ENCODE data around the gene EEFSEC.

Gene EEFSEC

DNA sequence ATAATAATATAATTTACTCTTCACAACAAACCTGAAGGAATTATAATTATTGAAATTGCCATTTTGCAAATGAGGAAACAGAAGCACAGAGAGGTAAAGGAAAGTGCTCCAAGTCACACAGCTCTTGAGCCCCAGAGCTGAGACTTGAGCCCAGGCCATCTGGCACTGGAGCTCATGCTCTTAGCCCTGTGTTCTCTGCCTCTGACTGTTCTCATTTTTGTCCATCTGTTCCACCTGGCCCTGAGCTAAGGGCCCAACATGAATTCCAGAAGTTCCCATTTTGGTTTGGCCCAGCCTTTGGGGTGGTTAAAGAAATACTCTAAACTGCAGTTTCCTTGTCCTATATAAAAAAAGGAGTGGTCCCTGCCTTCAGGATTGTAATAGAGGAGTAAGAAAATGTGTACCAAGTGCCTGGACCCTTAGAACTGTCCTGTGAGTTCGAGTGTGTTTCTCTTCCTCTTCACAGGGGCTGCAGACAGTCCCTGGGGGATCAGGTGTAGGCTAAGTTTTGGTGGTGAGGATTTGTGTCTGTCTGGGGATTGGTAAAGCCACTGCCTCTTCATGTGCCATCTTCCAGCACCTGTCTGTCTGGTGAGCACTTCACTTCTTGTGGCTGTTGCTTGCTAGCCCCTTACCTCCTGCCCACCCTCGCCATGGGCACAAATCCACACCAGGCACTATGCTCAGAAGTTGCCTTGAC is 221.6 kb downstream of the EEFSEC start:
- no peaks in the 10 kb centered on the region for H3K36me3 ChIP-seq (ENCODE audit: control insufficient read depth, insufficient read depth, low read length)
- H3K4me3 ChIP-seq (ENCODE audit: insufficient read depth, low read depth, low read length): no peak overlapping the region
- H3K27ac ChIP-seq (ENCODE audit: insufficient read depth, low read depth, low read length, poor library complexity, severe bottlenecking): no peak overlapping the region
- WGBS, 2 experiments: 85 to 94% methylated on average over 2 of the region's 2 CpGs
- H3K4me1 ChIP-seq (ENCODE audit: control insufficient read depth, insufficient read depth, low read length): peaks cover 17% of the 10 kb centered on the region
- H3K9me3 ChIP-seq (ENCODE audit: control insufficient read depth, low read length): no peaks in the 10 kb centered on the region
- no peaks in the 10 kb centered on the region for H3K27me3 ChIP-seq (ENCODE audit: control insufficient read depth, insufficient read depth, low read length, poor library complexity, severe bottlenecking)

DNA sequence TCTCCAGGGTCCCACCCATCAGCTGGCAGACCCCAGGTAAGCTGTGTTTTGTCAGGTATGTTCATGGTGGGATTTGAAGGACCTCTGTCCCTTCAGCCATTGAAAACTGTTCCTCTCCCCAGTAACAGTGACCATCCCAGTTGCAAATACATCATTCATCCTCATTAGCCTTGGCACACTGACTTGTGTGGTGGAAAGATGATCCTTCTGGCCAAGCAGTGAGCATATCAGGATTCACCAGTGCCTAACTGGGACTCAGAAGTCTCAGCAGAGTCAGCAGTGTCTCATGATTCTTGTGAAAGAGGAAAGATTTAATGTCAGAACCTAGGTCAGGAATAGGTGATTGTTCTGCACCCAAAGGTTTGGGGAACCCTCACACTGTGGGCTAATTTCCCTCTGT is 223.2 kb downstream of the EEFSEC start:
- no peaks in the 10 kb centered on the region for H3K36me3 ChIP-seq (ENCODE audit: control insufficient read depth, insufficient read depth, low read length)
- H3K9me3 ChIP-seq (ENCODE audit: control insufficient read depth, low read length): no peaks in the 10 kb centered on the region
- no peak overlapping the region for H3K4me3 ChIP-seq (ENCODE audit: insufficient read depth, low read depth, low read length)
- H3K4me1 ChIP-seq (ENCODE audit: control insufficient read depth, insufficient read depth, low read length): peaks cover 17% of the 10 kb centered on the region
- H3K27ac ChIP-seq (ENCODE audit: insufficient read depth, low read depth, low read length, poor library complexity, severe bottlenecking): no peak overlapping the region
- H3K27me3 ChIP-seq (ENCODE audit: control insufficient read depth, insufficient read depth, low read length, poor library complexity, severe bottlenecking): no peaks in the 10 kb centered on the region

DNA sequence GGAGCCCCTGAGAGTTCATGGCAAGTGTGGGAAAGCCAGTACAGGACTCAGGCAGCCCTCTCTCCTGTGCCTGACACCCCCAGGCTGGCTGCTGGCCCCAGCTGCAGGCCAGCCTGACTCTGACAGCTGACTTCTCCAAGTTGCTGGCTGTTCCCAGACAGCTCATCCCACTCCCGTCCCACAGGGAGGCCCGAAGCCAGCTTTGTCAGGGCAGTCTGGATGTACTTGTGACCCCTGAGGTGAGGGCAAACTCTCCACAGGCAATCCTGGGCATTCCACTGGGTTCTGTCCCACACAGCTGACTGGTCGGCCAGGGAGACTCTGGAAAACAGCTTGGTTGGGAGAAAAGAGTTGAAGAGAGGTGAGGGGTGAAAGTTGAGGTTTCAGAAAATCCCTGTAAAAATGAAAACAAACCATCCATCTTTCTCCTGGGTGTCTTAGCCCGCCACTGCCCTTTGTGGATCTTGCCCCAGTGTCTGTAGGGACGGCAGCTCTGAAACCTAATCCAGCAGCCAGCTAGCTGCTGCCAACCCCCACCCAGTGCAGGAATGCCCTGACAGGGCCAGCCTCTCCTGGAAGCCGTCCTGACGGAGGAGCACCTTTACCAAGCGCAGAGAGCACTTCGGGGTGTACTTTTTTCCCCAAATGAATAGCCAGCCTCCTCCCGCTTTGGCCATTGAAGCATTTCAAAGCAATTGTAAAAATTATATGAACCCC is 225.5 kb downstream of the EEFSEC start:
- H3K27me3 ChIP-seq (ENCODE audit: control insufficient read depth, insufficient read depth, low read length, poor library complexity, severe bottlenecking): no peaks in the 10 kb centered on the region
- 71 to 76% methylated on average over 10 of the region's 10 CpGs for WGBS, 2 experiments
- peaks cover 10% of the 10 kb centered on the region for H3K4me1 ChIP-seq (ENCODE audit: control insufficient read depth, insufficient read depth, low read length)
- no peak overlapping the region for H3K27ac ChIP-seq (ENCODE audit: insufficient read depth, low read depth, low read length, poor library complexity, severe bottlenecking)
- no peak overlapping the region for H3K4me3 ChIP-seq (ENCODE audit: insufficient read depth, low read depth, low read length)
- H3K36me3 ChIP-seq (ENCODE audit: control insufficient read depth, insufficient read depth, low read length): no peaks in the 10 kb centered on the region
- H3K9me3 ChIP-seq (ENCODE audit: control insufficient read depth, low read length): no peaks in the 10 kb centered on the region

DNA sequence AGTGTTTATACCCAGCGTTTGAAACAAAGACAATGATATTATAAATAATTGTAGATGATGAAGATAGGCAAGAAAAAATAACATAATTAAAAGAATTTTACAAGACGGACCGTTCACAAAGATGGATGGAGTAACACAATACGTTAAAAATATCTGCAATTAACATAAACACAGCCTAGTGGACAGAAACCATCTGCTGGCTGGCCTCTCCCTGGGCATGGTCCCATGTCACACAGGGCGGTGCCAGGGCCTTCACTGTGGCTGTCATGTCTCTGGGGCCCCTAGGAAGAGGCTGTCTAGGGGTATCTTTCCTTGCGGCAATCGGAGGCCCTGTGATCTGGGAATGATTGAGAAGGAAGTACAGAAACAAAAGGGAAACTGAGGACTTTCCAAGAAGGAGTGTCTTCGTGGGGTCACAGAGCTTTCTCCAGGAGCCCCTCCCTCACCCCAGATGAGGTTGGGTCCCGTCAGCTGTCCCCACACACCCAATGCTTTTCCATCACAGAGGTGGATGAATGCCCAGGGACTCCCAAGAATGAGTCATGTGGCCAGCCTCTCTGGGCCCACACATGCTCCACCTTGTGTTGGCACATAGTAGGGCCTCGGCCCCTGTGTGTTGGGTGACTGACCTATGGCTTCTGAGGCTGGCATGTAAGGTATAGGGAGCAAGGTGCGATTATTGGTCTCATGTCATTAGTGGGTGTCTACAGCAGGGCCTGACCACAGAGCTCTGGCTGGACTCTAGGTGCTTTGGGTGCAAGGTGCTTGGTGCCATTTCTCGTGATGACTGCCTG is 226.3 kb downstream of the EEFSEC start:
- no peak overlapping the region for H3K27ac ChIP-seq (ENCODE audit: insufficient read depth, low read depth, low read length, poor library complexity, severe bottlenecking)
- no peaks in the 10 kb centered on the region for H3K9me3 ChIP-seq (ENCODE audit: control insufficient read depth, low read length)
- H3K36me3 ChIP-seq (ENCODE audit: control insufficient read depth, insufficient read depth, low read length): no peaks in the 10 kb centered on the region
- H3K4me1 ChIP-seq (ENCODE audit: control insufficient read depth, insufficient read depth, low read length): peaks cover 10% of the 10 kb centered on the region
- WGBS, 2 experiments: 94 to 95% methylated on average over 11 of the region's 12 CpGs
- H3K4me3 ChIP-seq (ENCODE audit: insufficient read depth, low read depth, low read length): no peak overlapping the region
- H3K27me3 ChIP-seq (ENCODE audit: control insufficient read depth, insufficient read depth, low read length, poor library complexity, severe bottlenecking): no peaks in the 10 kb centered on the region

DNA sequence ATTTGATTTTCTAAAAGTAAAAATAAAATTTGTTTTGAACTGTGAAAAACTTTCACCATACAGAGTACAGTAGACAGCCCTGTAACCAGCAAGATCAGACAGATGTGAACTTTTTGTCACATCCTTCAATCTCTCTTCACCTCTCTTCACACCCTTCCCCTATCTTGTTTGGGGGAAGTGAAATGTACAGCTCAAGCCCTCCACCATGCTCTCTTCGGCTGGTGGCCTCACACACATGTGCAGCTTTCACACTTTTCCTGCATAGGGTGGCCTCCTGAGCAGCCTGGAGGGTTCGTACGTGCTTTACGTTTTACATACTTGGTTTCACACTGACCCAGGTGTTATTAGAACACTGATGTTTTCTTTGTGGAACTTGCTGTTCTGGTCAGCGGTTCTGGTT is 227.0 kb downstream of the EEFSEC start:
- no peaks in the 10 kb centered on the region for H3K27me3 ChIP-seq (ENCODE audit: control insufficient read depth, insufficient read depth, low read length, poor library complexity, severe bottlenecking)
- 93 to 99% methylated on average over 5 of the region's 5 CpGs for WGBS, 2 experiments

DNA sequence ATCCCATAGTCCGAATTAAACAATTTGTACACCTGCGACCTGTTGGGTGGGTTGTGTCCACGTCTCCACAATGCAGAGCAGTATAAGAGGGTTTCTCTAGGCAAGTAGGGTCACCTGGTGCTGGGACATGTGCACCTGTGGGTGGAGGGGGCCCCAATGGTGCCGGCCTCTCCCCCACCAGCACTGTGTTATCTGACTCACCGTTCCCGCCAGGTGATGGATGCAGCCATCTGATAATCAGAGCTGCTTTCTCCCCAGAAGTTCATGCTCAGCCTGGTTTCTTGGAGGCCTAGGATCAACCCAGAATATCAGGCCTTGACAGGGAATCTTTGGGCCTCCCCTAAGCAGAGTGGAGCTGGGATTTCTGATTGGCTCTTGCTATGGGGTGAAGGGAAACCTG is 227.4 kb downstream of the EEFSEC start:
- no peak overlapping the region for H3K27ac ChIP-seq (ENCODE audit: insufficient read depth, low read depth, low read length, poor library complexity, severe bottlenecking)
- H3K9me3 ChIP-seq (ENCODE audit: control insufficient read depth, low read length): no peaks in the 10 kb centered on the region
- H3K4me3 ChIP-seq (ENCODE audit: insufficient read depth, low read depth, low read length): no peak overlapping the region
- 94 to 95% methylated on average over 6 of the region's 6 CpGs for WGBS, 2 experiments
- peaks cover 10% of the 10 kb centered on the region for H3K4me1 ChIP-seq (ENCODE audit: control insufficient read depth, insufficient read depth, low read length)
- no peaks in the 10 kb centered on the region for H3K27me3 ChIP-seq (ENCODE audit: control insufficient read depth, insufficient read depth, low read length, poor library complexity, severe bottlenecking)
- no peaks in the 10 kb centered on the region for H3K36me3 ChIP-seq (ENCODE audit: control insufficient read depth, insufficient read depth, low read length)

More for the DNA sequence above, 227.0 kb downstream of the EEFSEC start:
- H3K4me1 ChIP-seq (ENCODE audit: control insufficient read depth, insufficient read depth, low read length): peaks cover 10% of the 10 kb centered on the region
- no peak overlapping the region for H3K27ac ChIP-seq (ENCODE audit: insufficient read depth, low read depth, low read length, poor library complexity, severe bottlenecking)
- H3K9me3 ChIP-seq (ENCODE audit: control insufficient read depth, low read length): no peaks in the 10 kb centered on the region
- H3K36me3 ChIP-seq (ENCODE audit: control insufficient read depth, insufficient read depth, low read length): no peaks in the 10 kb centered on the region
- no peak overlapping the region for H3K4me3 ChIP-seq (ENCODE audit: insufficient read depth, low read depth, low read length)

DNA sequence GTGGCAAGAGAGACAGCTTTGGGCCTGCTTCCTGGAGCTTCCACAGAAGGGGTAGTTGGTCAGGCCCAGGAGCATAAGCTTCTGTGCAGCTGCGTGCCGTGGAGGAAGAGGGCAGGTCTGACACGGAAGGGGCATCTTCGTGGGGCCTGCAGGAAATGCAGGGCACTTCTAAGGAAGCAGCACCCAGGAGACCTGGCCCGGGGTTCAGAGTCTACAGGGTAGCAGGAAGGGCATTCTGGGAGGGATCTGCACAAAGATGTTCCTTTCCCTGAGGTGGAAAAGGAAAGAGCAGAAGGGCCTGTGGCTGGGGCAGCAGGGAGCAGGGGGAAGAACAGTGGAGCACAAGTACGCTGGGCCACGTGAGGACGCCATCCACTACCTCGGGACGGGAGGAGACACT is 228.3 kb downstream of the EEFSEC start:
- no peak overlapping the region for H3K4me3 ChIP-seq (ENCODE audit: insufficient read depth, low read depth, low read length)
- no peaks in the 10 kb centered on the region for H3K9me3 ChIP-seq (ENCODE audit: control insufficient read depth, low read length)
- H3K4me1 ChIP-seq (ENCODE audit: control insufficient read depth, insufficient read depth, low read length): peaks cover 10% of the 10 kb centered on the region
- no peaks in the 10 kb centered on the region for H3K36me3 ChIP-seq (ENCODE audit: control insufficient read depth, insufficient read depth, low read length)
- 93 to 94% methylated on average over 10 of the region's 10 CpGs for WGBS, 2 experiments
- no peak overlapping the region for H3K27ac ChIP-seq (ENCODE audit: insufficient read depth, low read depth, low read length, poor library complexity, severe bottlenecking)
- H3K27me3 ChIP-seq (ENCODE audit: control insufficient read depth, insufficient read depth, low read length, poor library complexity, severe bottlenecking): no peaks in the 10 kb centered on the region

DNA sequence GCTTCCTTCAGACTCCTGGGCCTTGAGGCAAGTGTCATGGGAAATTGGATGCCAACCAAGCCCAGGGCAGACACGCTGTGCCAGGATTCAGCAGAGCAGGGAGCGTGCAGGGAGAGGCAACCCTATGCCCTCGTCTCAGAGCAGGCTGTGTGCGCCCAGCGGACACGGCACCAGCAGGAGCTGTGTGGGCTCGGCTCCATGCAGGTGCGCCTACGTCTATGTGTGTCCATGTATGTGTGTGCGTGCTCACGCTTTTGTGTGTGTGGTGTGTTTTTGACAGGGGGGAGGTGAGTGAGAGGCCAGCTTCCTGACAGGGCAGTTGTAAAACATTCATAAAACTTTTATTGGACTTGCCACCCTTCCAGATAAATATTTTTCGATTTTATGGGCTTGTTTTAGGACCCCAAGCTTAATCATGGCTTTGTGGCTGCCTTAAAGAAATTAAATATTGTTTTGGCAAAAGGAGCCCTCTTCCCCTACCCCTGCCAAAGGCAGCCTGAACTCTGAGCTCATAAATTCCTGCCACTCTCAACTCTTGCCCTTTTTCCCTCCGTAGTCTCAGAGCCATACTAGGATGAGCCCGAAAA is 229.0 kb downstream of the EEFSEC start:
- Histone ChIP-seq H3K4me1 (ENCODE audit: control insufficient read depth, insufficient read depth, low read length) (peaks cover 10% of the 10 kb centered on the region), H3K27ac (ENCODE audit: insufficient read depth, low read depth, low read length, poor library complexity, severe bottlenecking) (no peak overlapping the region), H3K36me3 (ENCODE audit: control insufficient read depth, insufficient read depth, low read length) (no peaks in the 10 kb centered on the region), H3K4me3 (ENCODE audit: insufficient read depth, low read depth, low read length) (no peak overlapping the region), H3K27me3 (ENCODE audit: control insufficient read depth, insufficient read depth, low read length, poor library complexity, severe bottlenecking) (no peaks in the 10 kb centered on the region), H3K9me3 (ENCODE audit: control insufficient read depth, low read length) (no peaks in the 10 kb centered on the region)
- WGBS, 2 experiments: 91 to 95% methylated on average over 14 of the region's 14 CpGs

DNA sequence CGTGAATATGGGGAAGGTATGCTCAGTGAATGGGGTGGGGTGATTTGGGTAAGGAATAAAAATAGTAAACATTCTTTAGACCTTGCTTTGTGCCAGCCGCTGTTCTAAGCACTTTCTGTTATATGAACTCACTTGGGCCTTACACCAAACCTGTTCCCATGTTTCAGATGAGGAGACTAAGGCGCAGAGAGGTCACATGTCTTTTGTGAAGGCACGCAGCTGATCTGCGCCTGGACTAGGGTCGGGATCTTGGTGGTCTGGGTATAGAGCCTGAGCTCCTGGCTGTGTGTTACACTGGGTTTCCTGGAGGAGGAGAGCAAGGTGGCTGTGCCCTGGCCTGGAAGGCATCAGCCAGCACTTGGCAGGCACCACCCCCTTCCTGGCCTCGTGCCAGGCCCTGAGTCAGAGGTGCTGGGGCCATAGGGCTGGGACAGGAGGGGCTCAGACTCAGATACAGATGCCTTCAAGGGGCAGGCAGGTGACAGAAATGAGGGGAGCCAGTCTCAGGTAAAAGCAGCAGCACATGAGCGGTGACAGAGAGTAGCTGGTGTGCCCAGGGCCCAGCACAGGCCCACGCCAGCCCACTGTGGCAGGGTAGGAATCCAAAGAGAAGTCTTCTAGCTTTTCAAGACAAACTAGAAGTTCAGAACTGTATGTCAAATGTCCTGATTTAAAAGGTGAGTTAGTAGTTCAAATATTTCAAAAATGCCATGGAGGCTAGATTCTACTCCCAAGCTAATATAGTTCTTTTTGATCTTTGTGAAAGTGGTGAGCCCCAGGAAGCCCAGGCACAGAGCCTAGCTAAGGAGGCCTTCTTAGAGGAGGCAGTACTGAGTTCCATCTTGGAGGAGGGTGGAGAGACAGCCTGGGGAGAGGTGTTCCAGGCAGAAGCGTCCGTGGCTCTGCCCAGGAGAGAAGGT is 230.3 kb downstream of the EEFSEC start:
- Histone ChIP-seq H3K4me1 (ENCODE audit: control insufficient read depth, insufficient read depth, low read length) (peaks cover 3% of the 10 kb centered on the region), H3K27me3 (ENCODE audit: control insufficient read depth, insufficient read depth, low read length, poor library complexity, severe bottlenecking) (no peaks in the 10 kb centered on the region), H3K27ac (ENCODE audit: insufficient read depth, low read depth, low read length, poor library complexity, severe bottlenecking) (no peak overlapping the region), H3K36me3 (ENCODE audit: control insufficient read depth, insufficient read depth, low read length) (no peaks in the 10 kb centered on the region), H3K9me3 (ENCODE audit: control insufficient read depth, low read length) (no peaks in the 10 kb centered on the region), H3K4me3 (ENCODE audit: insufficient read depth, low read depth, low read length) (no peak overlapping the region)
- 93 to 94% methylated on average over 11 of the region's 11 CpGs for WGBS, 2 experiments

Data from ectodermal cell (in vitro differentiated cells).